ENCODE measurements around the gene ILDR1.
"Not testable (repeated sequence)": the region's sequence is repeated elsewhere in the genome, so short reads cannot be mapped to it uniquely, and the experiment has no call there.

ILDR1 gene

DNA sequence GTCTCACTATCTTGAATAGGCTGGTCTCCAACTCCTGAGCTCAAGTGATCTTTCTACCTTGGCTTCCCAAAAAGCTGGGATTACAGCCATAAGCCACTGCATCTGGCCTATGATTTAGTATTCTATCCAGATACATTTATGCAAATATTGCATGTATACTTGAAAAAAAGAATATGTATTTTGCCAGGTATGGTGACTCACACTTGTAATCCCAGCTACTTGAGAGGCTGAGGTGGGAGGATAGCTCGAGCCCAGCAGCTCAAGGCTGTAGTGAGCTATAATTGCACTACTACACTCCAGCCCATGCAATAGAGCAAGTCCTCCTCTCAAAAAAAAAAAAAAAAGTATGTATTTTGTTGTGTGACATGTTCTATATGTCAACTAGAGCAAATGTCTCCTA lies 73.4 kb downstream of the ILDR1 start:
- DNase-seq = no peak

DNA sequence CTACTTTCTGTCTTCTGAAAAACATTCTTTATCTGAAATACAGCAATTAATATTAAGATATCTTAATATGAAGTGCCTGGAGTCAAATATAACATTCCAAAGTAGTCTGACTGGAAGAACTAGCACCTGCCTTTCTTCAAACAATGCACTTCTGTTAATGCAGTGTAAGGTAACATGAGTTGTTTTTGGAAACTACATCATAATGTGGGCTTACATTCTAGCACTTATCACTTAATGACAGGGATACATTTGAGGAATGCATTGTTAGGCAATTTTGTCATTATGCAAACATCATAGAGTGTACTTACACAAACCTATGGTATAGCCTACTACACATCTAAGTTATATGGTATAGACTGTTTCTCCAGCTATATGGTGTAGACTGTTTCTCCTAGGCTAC lies 78.6 kb downstream of the ILDR1 start:
- DNase-seq = no peak

DNA sequence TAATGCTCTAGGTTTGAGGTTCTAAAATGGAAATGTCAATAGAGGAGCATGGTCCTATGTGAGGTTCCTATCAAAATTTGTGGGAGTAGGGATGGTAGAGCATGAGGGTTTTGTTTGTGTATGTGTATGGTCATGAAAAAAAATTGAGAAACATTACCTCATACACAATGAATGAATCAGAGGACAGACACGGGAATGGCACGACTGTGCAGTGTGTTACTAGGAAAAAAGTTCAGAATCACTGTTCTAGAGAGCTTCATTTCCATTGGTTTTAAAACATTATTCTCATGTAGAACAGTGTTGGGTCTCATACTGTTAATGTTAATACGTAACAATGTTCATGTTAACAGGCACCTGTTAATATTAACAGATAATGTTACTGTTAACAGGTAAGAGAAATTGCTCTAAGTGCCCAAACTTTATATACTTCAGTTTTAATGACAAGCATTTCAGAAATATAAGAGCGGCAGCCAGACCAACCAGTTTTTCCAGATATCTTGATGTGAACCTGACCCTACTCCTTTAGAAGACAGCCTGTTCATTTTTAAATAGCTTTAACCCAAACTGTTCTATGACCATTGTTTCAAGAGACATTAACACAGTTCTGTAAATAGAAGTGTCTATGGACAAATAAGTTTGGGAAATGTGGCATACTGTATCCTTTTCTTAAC lies 79.8 kb downstream of the ILDR1 start:
- no peak for DNase-seq

DNA sequence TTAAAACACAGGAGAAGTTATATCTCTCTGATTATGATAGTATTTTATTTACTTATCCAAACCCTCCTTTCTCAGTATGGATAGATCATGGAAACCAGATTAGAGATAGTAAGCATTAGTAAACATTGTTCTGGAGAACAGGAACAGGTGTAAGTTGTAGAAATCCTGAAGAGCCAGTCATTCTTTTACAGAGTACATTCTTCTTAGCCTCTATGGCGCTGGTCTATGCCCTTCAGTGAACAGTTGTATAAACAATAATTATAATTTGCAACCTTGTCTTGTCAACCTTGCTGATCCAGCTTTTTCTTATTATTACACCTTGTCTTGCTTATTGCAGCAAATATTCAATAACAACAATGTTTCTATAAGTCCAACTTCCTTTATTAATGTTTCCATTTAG lies 80.5 kb downstream of the ILDR1 start:
- no peak for DNase-seq

DNA sequence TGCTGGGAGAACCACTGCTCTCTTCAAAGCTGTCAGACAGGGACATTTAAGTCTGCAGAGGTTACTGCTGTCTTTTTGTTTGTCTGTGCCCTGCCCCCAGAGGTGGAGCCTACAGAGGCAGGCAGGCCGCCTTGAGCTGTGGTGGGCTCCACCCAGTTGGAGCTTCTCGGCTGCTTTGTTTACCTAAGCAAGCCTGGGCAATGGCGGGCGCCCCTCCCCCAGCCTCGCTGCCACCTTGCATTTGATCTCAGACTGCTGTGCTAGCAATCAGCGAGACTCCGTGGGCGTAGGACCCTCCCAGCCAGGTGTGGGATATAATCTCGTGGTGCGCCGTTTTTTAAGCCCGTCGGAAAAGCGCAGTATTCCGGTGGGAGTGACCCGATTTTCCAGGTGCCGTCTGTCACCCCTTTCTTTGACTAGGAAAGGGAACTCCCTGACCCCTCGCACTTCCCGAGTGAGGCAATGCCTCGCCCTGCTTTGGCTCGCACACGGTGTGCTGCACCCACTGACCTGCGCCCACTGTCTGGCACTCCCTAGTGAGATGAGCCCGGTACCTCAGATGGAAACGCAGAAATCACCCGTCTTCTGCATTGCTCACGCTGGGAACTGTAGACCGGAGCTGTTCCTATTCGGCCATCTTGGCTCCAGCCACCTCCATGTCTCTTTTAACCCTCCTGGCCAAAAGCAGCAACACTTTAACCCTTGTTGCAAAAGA lies 83.7 kb downstream of the ILDR1 start:
- not testable (repeated sequence) for DNase-seq
